Lower leg skin (tissue), 3 donors: ENCODE measurements around the gene METRNL.

Source experiments
- CTCF ChIP-seq, 3 donors: fragments of 450-650 bp; IDR thresholded peaks; one replicate each; pipeline ENCODE4 v1.5.1; 2016; ENCODE audit warnings: antibody characterized with exemption in 3 of 3, mild to moderate bottlenecking in 3 of 3, moderate library complexity in 2 of 3
- POLR2A ChIP-seq, 2 donors: fragments of 450-650 bp; IDR thresholded peaks; one replicate each; pipeline ENCODE4 v1.6.1; 2016 to 2017; ENCODE audit warnings: antibody characterized with exemption in 2 of 2, mild to moderate bottlenecking in 1 of 2, moderate library complexity in 1 of 2

GRCh38 chr17:83138820-83139219 is 59.4 kb downstream of the METRNL start:
- no peak for TF ChIP-seq CTCF (IDR thresholded peaks at IDR 0.05)
- TF ChIP-seq POLR2A (IDR thresholded peaks at IDR 0.05) = no peak
